HCT116 (cell line): ENCODE measurements around the gene KLHL17. TPM values are rescaled to one million over a fixed set of nuclear protein-coding genes. Genes with fewer than 3 reads are reported as not detected.

ENCODE experiments used
- ATAC-seq: fragments of 200-7000 bp; cut with Tn5 transposase; 2 replicates; pipeline ENCODE4 v1.9.1; 2020; ENCODE audit warnings: mild to moderate bottlenecking, moderate library complexity
- BruUV-seq: library from RNA; stranded (reverse); fragments of 400-500 nt; replicated peaks from 2 replicates; lab custom pipeline; 2021; lab: Mats Ljungman, UMichigan
- CTCF ChIA-PET: fragments of 300-600 bp; sonication (Branson Sonifier 250); formaldehyde crosslinking; loops from one replicate; lab custom pipeline; 2021; ENCODE audit warnings: antibody characterized with exemption; lab: Charles Lee
- POLR2A ChIA-PET: fragments of 300-600, 350-600 bp; sonication (Branson Sonifier 250); formaldehyde crosslinking; loops from one replicate; lab custom pipeline; 2021; ENCODE audit warnings: antibody characterized with exemption; lab: Charles Lee
- RAD21 ChIA-PET, 2 experiments: fragments of 300-600 bp; sonication (Branson Sonifier 250); formaldehyde crosslinking; loops; one replicate each; lab custom pipeline; 2023; ENCODE audit warnings: low total read pairs in 2 of 2; ENCODE audit not compliant: uncharacterized antibody in 2 of 2, unreplicated experiment in 2 of 2, low non-redundant PET in 1 of 2; lab: Charles Lee
- DNase-seq: peaks from one replicate; pipeline ENCODE4 v3.0.0-alpha.2; 2010; ENCODE audit warnings: low read depth, low spot score
- H2AFZ ChIP-seq: fragments of 200-600 bp; shearing (Covaris generic), sonication (generic); 2 replicates; pipeline ENCODE4 v1.6.1; 2017; ENCODE audit warnings: low read depth, mixed run types, mixed read lengths, antibody characterized with exemption, low read length; ENCODE audit not compliant: poor library complexity, severe bottlenecking
- H3K27ac ChIP-seq: 2 replicates; pipeline ENCODE4 v1.5.1; 2012; ENCODE audit warnings: low read depth, low read length
- H3K27me3 ChIP-seq: fragments of 200-600 bp; sonication (generic); 2 replicates; pipeline ENCODE4 v1.6.1; 2016; ENCODE audit warnings: mixed run types, low read length, mixed read lengths; ENCODE audit not compliant: insufficient read depth
- H3K36me3 ChIP-seq, 2 experiments: fragments of 200-500 bp in 1 of 2; fragments of 200-600 bp in 1 of 2; sonication (Bioruptor generic) in 1 of 2; sonication (generic) in 1 of 2; 2 replicates each; pipeline versions ENCODE4 v1.5.1 to v1.6.1; 2014 to 2016; ENCODE audit warnings: low read length in 2 of 2, inconsistent platforms in 1 of 2, mixed read lengths in 1 of 2, mixed run types in 1 of 2; ENCODE audit not compliant: insufficient read depth in 2 of 2, control insufficient read depth in 1 of 2
- H3K4me1 ChIP-seq, 2 experiments: fragments of 200-600 bp in 1 of 2; sonication (generic) in 1 of 2; 2 replicates each; pipeline versions ENCODE4 v1.5.1 to v1.6.1; 2012 to 2017; ENCODE audit warnings: low read length in 2 of 2, inconsistent platforms in 1 of 2, mild to moderate bottlenecking in 1 of 2, mixed read lengths in 1 of 2, mixed run types in 1 of 2, moderate library complexity in 1 of 2; ENCODE audit not compliant: insufficient read depth in 2 of 2, control insufficient read depth in 1 of 2
- H3K4me2 ChIP-seq: fragments of 200-600 bp; sonication (generic); 2 replicates; pipeline ENCODE4 v1.6.1; 2017; ENCODE audit warnings: mixed run types, low read length, mixed read lengths
- H3K4me3 ChIP-seq, 2 experiments: fragments of 200-600 bp in 1 of 2; sonication (generic) in 1 of 2; replicated peaks in 1 of 2; 2 replicates each; pipeline ENCODE4 v1.5.1; 2011 to 2016; ENCODE audit warnings: low read length in 2 of 2, control low read depth in 1 of 2, low read depth in 1 of 2, mild to moderate bottlenecking in 1 of 2, mixed read lengths in 1 of 2, mixed run types in 1 of 2
- H3K79me2 ChIP-seq: fragments of 200-600 bp; sonication (generic); 2 replicates; pipeline ENCODE4 v1.6.1; 2017; ENCODE audit warnings: mild to moderate bottlenecking, mixed run types, low read length, moderate library complexity, mixed read lengths; ENCODE audit not compliant: insufficient read depth
- H3K9ac ChIP-seq: fragments of 200-600 bp; sonication (generic); 2 replicates; pipeline ENCODE4 v1.6.1; 2016; ENCODE audit warnings: low read length, mixed read lengths
- H3K9me2 ChIP-seq: fragments of 200-600 bp; sonication (generic), shearing (Covaris generic); 2 replicates; pipeline ENCODE4 v1.6.1; 2017; ENCODE audit warnings: mixed run types, mild to moderate bottlenecking, moderate library complexity; ENCODE audit not compliant: insufficient read depth
- H3K9me3 ChIP-seq, 2 experiments: fragments of 200-500 bp in 1 of 2; fragments of 200-600 bp in 1 of 2; sonication (Bioruptor generic) in 1 of 2; sonication (generic) in 1 of 2; 2 replicates each; pipeline ENCODE4 v1.6.1; 2014 to 2017; ENCODE audit warnings: low read length in 2 of 2, mixed read lengths in 2 of 2, inconsistent platforms in 1 of 2, low read depth in 1 of 2, mild to moderate bottlenecking in 1 of 2, mixed run types in 1 of 2, moderate library complexity in 1 of 2; ENCODE audit not compliant: control insufficient read depth in 1 of 2, insufficient read depth in 1 of 2
- H4K20me1 ChIP-seq: fragments of 200-600 bp; sonication (generic), shearing (Covaris generic); 2 replicates; pipeline ENCODE4 v1.6.1; 2017; ENCODE audit warnings: mixed run types, mild to moderate bottlenecking, moderate library complexity; ENCODE audit not compliant: insufficient read depth
- CEBPB ChIP-seq: IDR thresholded peaks from 2 replicates; pipeline ENCODE4 v1.6.1; 2012; ENCODE audit warnings: low read depth
- CTCF ChIP-seq, 3 experiments: fragments of 200-600 bp in 1 of 3; sonication (generic) in 1 of 3; IDR thresholded peaks in 2 of 3; conservative IDR thresholded peaks in 1 of 3; 2 replicates each; pipeline ENCODE4 v1.5.1; 2012 to 2017; ENCODE audit warnings: low read depth in 2 of 3, low read length in 2 of 3, antibody characterized with exemption in 1 of 3, borderline replicate concordance in 1 of 3, control low read depth in 1 of 3, mild to moderate bottlenecking in 1 of 3, mixed read lengths in 1 of 3, mixed run types in 1 of 3, moderate library complexity in 1 of 3; ENCODE audit not compliant: insufficient read depth in 1 of 3
- EGR1 ChIP-seq: IDR thresholded peaks from 2 replicates; pipeline ENCODE4 v1.6.1; 2012; ENCODE audit warnings: low read depth
- MAX ChIP-seq: IDR thresholded peaks from 2 replicates; pipeline ENCODE4 v1.6.1; 2012
- POLR2AphosphoS5 ChIP-seq: IDR thresholded peaks from 2 replicates; pipeline ENCODE4 v1.6.1; 2011; ENCODE audit warnings: mild to moderate bottlenecking, low read depth, low read length, moderate library complexity
- RAD21 ChIP-seq: IDR thresholded peaks from 2 replicates; pipeline ENCODE4 v1.6.1; 2012; ENCODE audit warnings: low read depth, mild to moderate bottlenecking
- SIN3A ChIP-seq: IDR thresholded peaks from 2 replicates; pipeline ENCODE4 v1.6.1; 2012; ENCODE audit warnings: low read depth
- YY1 ChIP-seq: IDR thresholded peaks from 2 replicates; pipeline ENCODE4 v1.6.1; 2011; ENCODE audit warnings: low read length, low read depth, moderate library complexity, mild to moderate bottlenecking; ENCODE audit not compliant: insufficient replicate concordance; ENCODE audit errors: extremely low read depth
- ZBTB33 ChIP-seq: IDR thresholded peaks from 2 replicates; pipeline ENCODE4 v1.6.1; 2011; ENCODE audit warnings: mild to moderate bottlenecking, low read length, moderate library complexity; ENCODE audit not compliant: insufficient replicate concordance; ENCODE audit errors: extremely low read depth
- intact Hi-C: fragments of 100-400 bp; cut with micrococcal nuclease; formaldehyde crosslinking; loops from 2 replicates; pipeline ENCODE4 v1.10.0; 2022
- total RNA-seq: library from RNA; stranded (reverse); gene quantifications from one replicate; pipeline ENCODE4 v1.2.1, GENCODE V29; 2021; ENCODE audit not compliant: unreplicated experiment
- TF ChIP-seq, protein P1 (sequence below): IDR thresholded peaks from 2 replicates; pipeline ENCODE4 v1.6.1; 2012; ENCODE audit warnings: low read depth

Gene KLHL17
- total RNA-seq, 1 experiment from 2014 or later = 100.0 TPM

DNA sequence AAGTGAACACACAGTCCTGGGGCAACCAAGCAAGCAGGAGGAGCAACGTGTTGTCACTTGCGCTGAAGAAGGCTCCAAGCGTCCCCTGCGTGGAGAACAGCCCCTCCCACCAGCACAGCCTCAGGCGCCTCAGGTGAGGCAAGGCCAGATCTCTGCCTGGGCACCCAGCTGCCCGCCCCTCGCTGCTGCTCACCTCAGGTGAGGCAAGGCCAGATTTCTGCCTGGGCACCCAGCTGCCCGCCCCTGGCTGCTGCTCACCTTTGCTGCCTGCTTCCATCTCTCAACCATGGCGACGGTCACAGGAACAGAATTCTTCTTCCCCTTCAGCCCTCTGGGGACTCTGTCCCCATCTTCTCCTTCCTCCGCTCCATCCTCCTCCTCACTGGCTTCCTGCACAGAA is 3.7 kb upstream of the KLHL17 start (continued):
- TF ChIP-seq, protein P1, sequence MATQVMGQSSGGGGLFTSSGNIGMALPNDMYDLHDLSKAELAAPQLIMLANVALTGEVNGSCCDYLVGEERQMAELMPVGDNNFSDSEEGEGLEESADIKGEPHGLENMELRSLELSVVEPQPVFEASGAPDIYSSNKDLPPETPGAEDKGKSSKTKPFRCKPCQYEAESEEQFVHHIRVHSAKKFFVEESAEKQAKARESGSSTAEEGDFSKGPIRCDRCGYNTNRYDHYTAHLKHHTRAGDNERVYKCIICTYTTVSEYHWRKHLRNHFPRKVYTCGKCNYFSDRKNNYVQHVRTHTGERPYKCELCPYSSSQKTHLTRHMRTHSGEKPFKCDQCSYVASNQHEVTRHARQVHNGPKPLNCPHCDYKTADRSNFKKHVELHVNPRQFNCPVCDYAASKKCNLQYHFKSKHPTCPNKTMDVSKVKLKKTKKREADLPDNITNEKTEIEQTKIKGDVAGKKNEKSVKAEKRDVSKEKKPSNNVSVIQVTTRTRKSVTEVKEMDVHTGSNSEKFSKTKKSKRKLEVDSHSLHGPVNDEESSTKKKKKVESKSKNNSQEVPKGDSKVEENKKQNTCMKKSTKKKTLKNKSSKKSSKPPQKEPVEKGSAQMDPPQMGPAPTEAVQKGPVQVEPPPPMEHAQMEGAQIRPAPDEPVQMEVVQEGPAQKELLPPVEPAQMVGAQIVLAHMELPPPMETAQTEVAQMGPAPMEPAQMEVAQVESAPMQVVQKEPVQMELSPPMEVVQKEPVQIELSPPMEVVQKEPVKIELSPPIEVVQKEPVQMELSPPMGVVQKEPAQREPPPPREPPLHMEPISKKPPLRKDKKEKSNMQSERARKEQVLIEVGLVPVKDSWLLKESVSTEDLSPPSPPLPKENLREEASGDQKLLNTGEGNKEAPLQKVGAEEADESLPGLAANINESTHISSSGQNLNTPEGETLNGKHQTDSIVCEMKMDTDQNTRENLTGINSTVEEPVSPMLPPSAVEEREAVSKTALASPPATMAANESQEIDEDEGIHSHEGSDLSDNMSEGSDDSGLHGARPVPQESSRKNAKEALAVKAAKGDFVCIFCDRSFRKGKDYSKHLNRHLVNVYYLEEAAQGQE = no peak
- no peak for TF ChIP-seq EGR1
- TF ChIP-seq MAX = no peak
- no peak for TF ChIP-seq CEBPB
- no peak for TF ChIP-seq RAD21

DNA sequence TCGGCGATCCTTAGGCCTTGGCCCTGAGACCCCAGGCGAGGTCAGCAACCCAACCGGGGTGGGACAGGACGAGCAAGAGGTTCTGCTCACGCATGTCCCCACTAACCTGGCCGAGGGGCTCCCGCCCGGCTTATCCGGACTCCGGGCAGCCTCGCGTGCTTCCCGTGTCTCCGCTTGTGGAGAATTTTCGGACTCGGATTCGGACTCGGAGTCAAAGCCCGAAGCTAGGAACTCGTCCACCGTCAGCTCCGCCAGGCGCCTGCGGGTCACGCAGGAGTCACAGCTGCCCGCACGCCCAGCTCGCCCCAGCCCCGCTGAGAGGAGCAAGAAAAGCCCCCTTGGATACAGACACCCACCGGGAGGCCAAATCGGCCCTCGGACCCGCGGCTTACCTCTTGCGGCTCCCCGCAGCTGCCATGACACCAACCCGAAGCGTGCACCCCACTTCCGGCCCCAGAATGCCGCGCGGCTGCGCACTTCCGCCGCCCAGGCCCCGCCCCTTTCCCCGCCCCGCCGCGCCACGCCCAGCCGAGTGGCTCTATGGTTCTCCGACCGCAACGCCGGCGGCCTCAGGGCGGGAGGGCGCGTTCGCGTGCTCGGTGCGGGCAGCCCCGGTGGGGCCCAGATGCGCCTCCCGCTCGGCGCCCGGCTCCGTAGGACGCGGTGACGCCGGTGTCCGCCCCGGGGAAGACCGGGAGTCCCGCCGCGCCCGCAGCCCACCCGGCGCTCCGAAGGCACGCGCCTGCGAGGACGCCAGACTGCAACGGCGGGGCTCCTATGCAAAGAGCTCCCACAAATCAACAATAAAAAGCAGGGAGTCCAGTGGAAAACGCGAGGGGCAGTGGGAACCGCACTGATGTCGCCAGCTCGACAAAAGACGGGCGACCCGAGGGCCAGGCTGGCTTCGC is 1.3 kb upstream of the KLHL17 start, which contains the start of gene NOC2L:
TSS of gene NOC2L (minus strand) at position 434 of the 908 bp plus-strand sequence. CDS start at position 418, 16 bp downstream.
- no peak for TF ChIP-seq SIN3A
- TF ChIP-seq POLR2AphosphoS5 = peak; percentile 84
- peak; percentile 91 for TF ChIP-seq YY1
- no peak for TF ChIP-seq CTCF (IDR thresholded peaks at IDR 0.05 in 2 of 3, conservative IDR thresholded peaks at IDR 0.05 in 1 of 3; ENCODE audit: borderline replicate concordance in 1 of 3, insufficient read depth in 1 of 3, low read depth in 2 of 3, low read length in 2 of 3)
- no peak for TF ChIP-seq ZBTB33
- ChIA-PET POLR2A (interaction anchor here (1.2 kb wide), 1 partner anchor 17 kb away, joined by 3 read pairs; no protein-coding TSS in a partner anchor), RAD21 (no interaction called here), CTCF (interaction anchor here (1.1 kb wide), 1 partner anchor 54 kb away, joined by 3 read pairs; no protein-coding TSS in a partner anchor)
- intact Hi-C loops = no loop called here
- Histone ChIP-seq H3K4me2 (peak within 1 kb of the TSS; percentile 85), H3K27me3 (no peaks in the 10 kb centered on the region), H3K4me1 (peaks cover 10 to 17% of the 10 kb centered on the region in 2 experiments), H3K36me3 (peaks cover 29 to 41% of the 10 kb centered on the region in 2 experiments; a peak in 3 of 4 replicates), H3K79me2 (peaks cover 75% of the 10 kb centered on the region), H2AFZ (no peak within 1 kb of the TSS), H3K27ac (peak within 1 kb of the TSS; percentile 99), H3K4me3 (peak within 1 kb of the TSS; percentile 92 to 93), H3K9me2 (no peaks in the 10 kb centered on the region), H3K9me3 (no peaks in the 10 kb centered on the region), H3K9ac (peak within 1 kb of the TSS; percentile 97), H4K20me1 (no peaks in the 10 kb centered on the region; the same call in 1 of the 2 replicates)
- TSS peak; percentile 85 for BruUV-seq
- DNase-seq = no peak
- peak; percentile 79 for ATAC-seq
